Fibroblast of skin of abdomen (primary cell): ENCODE measurements around the gene KIF6.

ENCODE experiments used
- DNase-seq: peaks from one replicate; pipeline ENCODE4 v3.0.0-alpha.2; 2013

Gene KIF6

GRCh38 chr6:39415482-39415881 is 309.7 kb downstream of the KIF6 start:
- no peak for DNase-seq

DNA sequence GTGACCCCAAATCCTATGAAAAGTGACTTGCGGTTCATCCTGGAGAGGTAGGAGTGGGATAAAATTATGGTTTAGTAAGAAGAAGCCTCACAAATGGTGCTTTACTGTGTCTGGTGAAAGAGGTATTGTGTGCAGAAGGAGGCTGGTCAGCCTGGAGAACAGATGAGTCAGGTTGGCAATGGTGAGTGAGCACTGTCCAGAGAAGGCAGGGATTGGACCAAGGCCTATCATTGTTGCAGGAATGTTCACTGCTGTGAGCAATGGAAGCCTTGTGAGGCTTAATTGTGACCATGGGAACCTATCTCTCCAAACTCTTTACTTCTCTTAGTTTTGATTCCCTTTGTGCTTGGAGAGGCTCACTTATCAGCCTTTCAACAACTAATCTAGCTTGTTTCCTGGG is 313.7 kb downstream of the KIF6 start:
- no peak for DNase-seq

DNA sequence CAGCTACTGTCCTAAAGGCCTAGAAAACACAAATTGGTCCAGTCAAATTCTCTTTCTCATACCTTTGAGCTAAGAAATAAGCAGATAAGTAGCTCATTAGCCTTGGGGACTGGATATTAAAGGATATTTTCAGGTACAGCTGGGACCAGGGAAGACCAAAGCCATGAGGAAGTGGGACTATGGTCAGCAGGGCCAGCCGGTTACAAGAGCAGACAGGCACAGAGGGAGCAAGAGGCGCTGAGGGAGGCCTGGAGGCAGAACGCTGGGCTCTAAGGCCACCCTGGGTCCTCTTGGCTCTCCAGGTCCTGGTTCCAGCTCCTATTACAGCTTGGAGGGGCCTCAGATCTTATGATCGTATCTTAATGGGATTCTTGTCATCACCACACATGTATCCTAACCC is 314.2 kb downstream of the KIF6 start:
- DNase-seq: no peak

DNA sequence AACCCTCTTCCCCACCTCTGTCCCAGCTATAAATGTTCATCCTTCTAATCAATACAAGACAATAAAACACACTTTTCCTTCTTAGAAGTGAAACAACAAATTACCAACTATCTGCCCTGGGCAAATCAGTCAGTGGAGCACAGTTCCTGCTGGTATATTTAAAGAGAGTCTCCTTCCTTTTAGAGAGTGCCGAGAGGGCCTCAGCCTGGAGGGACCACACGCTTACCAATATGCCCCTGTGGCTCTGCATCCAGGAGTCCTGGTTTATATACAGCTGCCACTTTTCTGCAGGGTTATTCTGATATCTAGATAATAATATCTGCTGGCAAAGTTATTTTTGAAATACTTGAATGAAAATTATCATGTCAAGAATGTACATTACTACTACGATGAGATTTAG is 315.3 kb downstream of the KIF6 start:
- no peak for DNase-seq

GRCh38 chr6:39407446-39407993 is 317.7 kb downstream of the KIF6 start:
- peak; percentile 24 for DNase-seq

GRCh38 chr6:39404312-39404711 is 320.9 kb downstream of the KIF6 start:
- DNase-seq: no peak

- DNase-seq: no peak
Observed at GRCh38 chr6:39403304-39403703, 321.9 kb downstream of the KIF6 start.

GRCh38 chr6:39402239-39402751 is 322.9 kb downstream of the KIF6 start:
- no peak for DNase-seq

GRCh38 chr6:39401376-39401775 is 323.8 kb downstream of the KIF6 start:
- no peak for DNase-seq

DNA sequence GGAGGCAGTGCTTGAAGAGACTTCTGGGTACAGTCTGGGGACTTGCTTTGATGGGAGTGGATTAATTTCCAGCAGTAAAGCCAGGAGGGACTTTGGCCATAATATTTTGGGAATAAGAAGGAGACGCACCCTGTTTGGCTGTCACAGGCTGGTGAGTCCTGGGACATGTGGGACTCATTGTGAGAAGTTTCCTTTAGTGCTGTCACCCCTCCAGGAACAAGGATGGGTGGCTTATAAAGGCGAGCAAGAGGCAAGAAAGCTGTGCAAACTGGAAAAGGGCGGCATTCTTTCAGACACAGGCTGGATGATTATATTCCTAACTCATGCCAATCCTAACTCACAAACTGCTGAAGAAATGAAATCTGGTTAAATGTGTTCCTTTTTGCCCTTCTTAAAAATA is 325.2 kb downstream of the KIF6 start:
- DNase-seq: no peak

DNA sequence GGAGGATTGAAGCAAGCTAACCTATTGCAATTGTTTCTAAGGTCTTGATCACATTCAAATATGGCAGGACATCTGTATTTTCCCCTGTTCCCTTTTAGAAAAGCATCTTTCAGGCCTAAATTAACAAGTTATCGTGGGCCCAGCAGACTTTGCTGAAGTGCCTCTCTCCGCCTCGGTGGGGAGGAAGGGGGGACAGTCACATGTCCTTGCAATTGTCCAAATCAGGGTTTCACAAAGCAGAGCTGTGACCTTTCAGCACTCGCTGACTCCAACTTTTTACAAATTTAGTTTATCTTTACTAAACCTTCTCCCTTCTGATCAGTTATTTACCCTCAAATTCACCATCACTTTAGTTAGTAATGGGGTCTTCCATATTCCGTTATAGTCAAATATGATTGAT is 328.4 kb downstream of the KIF6 start:
- no peak for DNase-seq

DNA sequence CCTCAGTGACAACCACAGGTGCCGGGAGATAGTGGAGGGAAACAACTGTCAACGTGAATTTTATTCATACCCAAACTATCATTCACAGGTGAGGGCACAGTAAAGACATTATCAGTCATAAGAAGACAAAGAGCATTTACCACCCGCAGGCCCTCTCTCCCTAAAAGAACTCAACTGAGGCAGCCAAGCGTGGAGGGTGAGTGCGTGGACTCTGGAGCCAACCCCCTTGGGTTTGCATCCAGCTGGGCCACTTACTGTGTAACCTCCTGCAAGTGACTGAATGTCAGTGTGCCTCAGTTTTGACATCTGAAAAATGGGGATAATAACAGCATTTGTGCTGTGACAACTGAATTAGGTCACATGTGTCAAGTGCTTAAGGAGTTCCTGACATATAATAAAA is 332.1 kb downstream of the KIF6 start:
- DNase-seq: no peak

DNA sequence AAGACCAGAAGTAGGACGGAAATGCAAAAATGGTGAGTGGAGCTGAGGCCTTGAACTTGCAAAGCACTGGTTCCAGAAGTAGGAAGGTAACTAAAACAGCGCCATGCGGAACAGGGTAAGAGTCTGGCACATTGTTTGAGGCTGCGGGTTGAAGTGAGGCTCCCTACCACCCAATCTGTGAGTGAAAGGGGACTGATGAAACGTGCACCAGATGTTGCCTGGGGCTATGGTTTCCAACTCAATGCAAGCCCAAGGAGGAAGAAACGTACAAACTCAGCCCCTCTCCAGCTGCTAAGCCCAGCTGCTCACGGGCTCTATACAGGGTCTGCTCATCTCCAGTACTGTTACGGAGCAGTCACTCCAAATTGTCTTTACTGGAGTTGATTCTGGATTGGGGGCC is 334.0 kb downstream of the KIF6 start:
- DNase-seq: no peak

DNA sequence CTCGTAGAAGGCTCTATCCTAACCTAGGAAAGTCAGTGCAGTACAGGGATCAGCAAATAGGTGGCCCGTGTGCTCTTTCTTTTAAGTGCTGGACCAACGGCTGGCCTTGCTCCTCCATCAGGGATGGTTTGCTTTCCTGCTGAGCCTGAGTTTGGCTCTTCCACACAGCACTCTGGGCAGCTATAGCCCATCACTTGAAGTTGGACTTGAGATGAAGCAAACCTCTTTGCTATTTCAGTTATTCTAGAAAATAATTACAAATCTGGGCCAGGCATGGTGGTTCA is 335.8 kb downstream of the KIF6 start:
- DNase-seq: peak; percentile 24

- peak; percentile 75 for DNase-seq
Observed at GRCh38 chr6:39388606-39389483, 336.4 kb downstream of the KIF6 start.

DNA sequence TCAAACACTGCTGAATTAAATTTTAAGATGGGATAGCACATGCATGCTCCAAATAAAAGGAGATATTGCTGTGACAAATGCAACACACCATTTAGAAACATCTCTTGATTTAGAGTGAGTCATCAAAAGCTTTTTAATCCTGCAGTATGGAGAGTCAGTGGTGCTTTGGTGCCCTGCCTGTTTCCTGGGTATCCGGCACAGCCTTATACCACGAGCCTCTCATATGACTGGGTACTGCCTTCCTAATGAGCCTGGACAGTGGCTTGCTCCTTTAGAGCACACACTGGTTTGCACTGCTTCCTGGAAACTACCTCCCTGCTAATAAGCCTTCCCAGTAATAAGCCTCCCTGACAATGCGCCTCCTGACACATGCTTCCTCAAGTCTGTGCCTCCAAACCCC is 337.4 kb downstream of the KIF6 start:
- DNase-seq: no peak

GRCh38 chr6:39386487-39386886 is 338.7 kb downstream of the KIF6 start:
- no peak for DNase-seq

DNA sequence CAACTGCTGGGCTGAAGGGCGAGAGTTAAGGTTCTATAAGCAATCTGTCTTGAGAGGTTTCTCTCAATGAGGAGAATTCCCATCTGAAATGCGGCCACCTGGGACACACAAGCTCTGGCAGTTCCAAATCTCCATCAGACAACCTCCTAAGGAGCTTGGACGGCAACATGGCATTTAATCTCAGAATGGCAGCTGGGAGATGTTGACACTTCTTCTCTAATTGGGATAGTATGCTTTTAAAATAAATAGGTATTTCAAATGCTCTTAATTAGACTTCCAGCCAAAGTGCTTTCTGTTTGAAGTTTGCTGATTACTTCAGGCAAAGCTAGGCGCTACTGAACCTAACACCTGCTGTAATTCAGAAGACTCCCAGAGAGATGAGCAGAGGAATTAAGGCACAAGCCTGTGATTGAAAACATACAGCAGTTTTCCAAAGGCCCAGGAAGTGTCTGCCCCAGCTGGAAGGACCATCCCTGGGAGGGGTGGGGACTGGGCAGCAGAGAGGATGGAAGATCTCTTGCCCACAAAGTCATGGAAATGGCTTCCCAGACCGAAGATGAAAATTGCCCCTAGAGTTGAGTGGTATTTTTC is 343.6 kb downstream of the KIF6 start:
- no peak for DNase-seq

GRCh38 chr6:39380837-39381549 is 344.2 kb downstream of the KIF6 start:
- no peak for DNase-seq

DNA sequence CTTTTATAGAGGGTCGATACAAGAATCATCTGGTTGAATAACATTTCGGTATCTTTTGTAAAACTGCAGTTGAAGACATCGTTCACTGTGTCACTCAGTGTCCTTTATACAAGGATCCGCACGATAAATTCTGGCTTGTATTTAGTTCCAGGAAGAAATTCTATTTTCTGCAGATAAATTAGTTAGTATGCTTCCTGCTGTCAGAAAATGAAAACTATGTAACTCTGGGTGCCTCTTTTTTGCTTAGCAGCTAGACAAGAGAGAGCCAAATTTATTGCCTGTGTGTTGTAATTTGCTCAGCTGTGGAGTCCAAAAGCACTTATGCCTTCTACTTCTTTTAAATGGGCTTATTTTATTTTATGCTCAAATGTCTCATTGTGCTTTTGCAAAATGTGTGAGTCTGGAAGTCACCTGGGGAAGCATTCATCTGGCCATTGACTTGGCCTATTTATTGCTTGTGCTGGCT is 346.2 kb downstream of the KIF6 start:
- no peak for DNase-seq

GRCh38 chr6:39378175-39378959 is 346.8 kb downstream of the KIF6 start:
- DNase-seq: no peak

DNA sequence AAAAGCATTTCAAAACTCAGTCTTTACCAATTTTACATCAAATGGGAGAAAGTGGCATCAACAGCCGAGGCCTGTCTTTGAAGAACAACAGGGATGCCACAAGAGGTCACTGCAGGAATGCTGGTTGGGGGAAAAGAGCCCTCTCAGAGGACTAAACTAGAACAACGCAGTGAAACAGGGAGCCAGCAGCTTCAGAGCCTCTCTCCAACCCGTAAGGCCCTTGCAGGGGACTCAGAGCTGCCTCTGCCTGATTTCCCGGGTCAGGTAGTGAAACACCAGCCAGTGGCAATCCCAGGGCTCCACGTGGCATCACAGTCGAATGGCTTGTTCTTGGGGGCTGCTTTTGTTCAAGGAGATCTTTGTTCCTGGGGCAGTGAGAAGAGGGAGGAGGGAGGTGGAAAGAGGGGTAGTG is 347.7 kb downstream of the KIF6 start:
- peak; percentile 82 for DNase-seq
